ENCODE data around the gene VSIG8. TPM values are rescaled to one million over a fixed set of nuclear protein-coding genes. Genes with fewer than 3 reads are reported as not detected.

VSIG8 gene
- total RNA-seq, 1 experiment from 2014 or later = not detected

- DNase-seq = peak; percentile 73
- Mint-ChIP-seq H3K9me3 (ENCODE audit: low read depth, unreplicated experiment) (no peaks in the 10 kb centered on the region), H3K27me3 (ENCODE audit: unreplicated experiment) (no peaks in the 10 kb centered on the region), H3K36me3 (ENCODE audit: insufficient read depth, unreplicated experiment) (peaks cover 13% of the 10 kb centered on the region), H3K4me3 (ENCODE audit: low read depth, unreplicated experiment) (peak overlapping the region; percentile 69), H3K4me1 (ENCODE audit: low read depth, unreplicated experiment) (peaks cover 11% of the 10 kb centered on the region), H3K27ac (ENCODE audit: unreplicated experiment) (no peak overlapping the region)
- CTCF ChIA-PET = interaction anchor here (0.6 to 1.1 kb wide), 3 partner anchors 25 to 69 kb away, joined by 3 to 4 read pairs (median 3); no protein-coding TSS in a partner anchor
- intact Hi-C loops (cut with micrococcal nuclease; ENCODE audit: unreplicated experiment) = loop anchor here (2.0 kb wide), 1 partner anchor 37 kb away; no protein-coding TSS in a partner anchor
- BruUV-seq (replicated peaks) = no TSS peak
- no peak for TF ChIP-seq CTCF (IDR thresholded peaks at IDR 0.05; ENCODE audit: unreplicated experiment)
Measured at GRCh38 chr1:159854116-159854692, 8.3 kb downstream of the VSIG8 start.

GRCh38 chr1:159853417-159854115 lies 8.9 kb downstream of the VSIG8 start:
- CTCF ChIA-PET = interaction anchor here (0.6 to 1.1 kb wide), 3 partner anchors 26 to 70 kb away, joined by 3 to 4 read pairs (median 3); no protein-coding TSS in a partner anchor
- no peaks in the 10 kb centered on the region for H3K9me3 Mint-ChIP-seq (ENCODE audit: low read depth, unreplicated experiment)

GRCh38 chr1:159851407-159851806 lies 11.1 kb downstream of the VSIG8 start:
- peak; percentile 20 for TF ChIP-seq CTCF (IDR thresholded peaks at IDR 0.05; ENCODE audit: unreplicated experiment)
- H3K4me1 Mint-ChIP-seq (ENCODE audit: low read depth, unreplicated experiment) = peaks cover 11% of the 10 kb centered on the region

More at GRCh38 chr1:159853417-159854115, 8.9 kb downstream of the VSIG8 start:
- DNase-seq = no peak
- intact Hi-C loops (cut with micrococcal nuclease; ENCODE audit: unreplicated experiment) = loop anchor here (2.0 kb wide), 1 partner anchor 37 kb away; no protein-coding TSS in a partner anchor
- BruUV-seq (replicated peaks) = no TSS peak
- no peak for TF ChIP-seq CTCF (IDR thresholded peaks at IDR 0.05; ENCODE audit: unreplicated experiment)
- Mint-ChIP-seq H3K27me3 (ENCODE audit: unreplicated experiment) (peaks cover 2% of the 10 kb centered on the region), H3K4me3 (ENCODE audit: low read depth, unreplicated experiment) (peak overlapping the region; percentile 69), H3K36me3 (ENCODE audit: insufficient read depth, unreplicated experiment) (peaks cover 13% of the 10 kb centered on the region), H3K4me1 (ENCODE audit: low read depth, unreplicated experiment) (peaks cover 11% of the 10 kb centered on the region), H3K27ac (ENCODE audit: unreplicated experiment) (no peak overlapping the region)

GRCh38 chr1:159849626-159850366 lies 12.7 kb downstream of the VSIG8 start:
- intact Hi-C loops (cut with micrococcal nuclease; ENCODE audit: unreplicated experiment) = no loop called here
- no peak for DNase-seq

More at GRCh38 chr1:159851407-159851806, 11.1 kb downstream of the VSIG8 start:
- no peaks in the 10 kb centered on the region for H3K9me3 Mint-ChIP-seq (ENCODE audit: low read depth, unreplicated experiment)
- intact Hi-C loops (cut with micrococcal nuclease; ENCODE audit: unreplicated experiment) = no loop called here
- peaks cover 13% of the 10 kb centered on the region for H3K36me3 Mint-ChIP-seq (ENCODE audit: insufficient read depth, unreplicated experiment)
- no TSS peak for BruUV-seq (replicated peaks)
- peaks cover 21% of the 10 kb centered on the region for H3K27me3 Mint-ChIP-seq (ENCODE audit: unreplicated experiment)
- CTCF ChIA-PET = interaction anchor here (0.5 kb wide), 1 partner anchor 529 kb away, joined by 3 read pairs; no protein-coding TSS in a partner anchor
- H3K4me3 Mint-ChIP-seq (ENCODE audit: low read depth, unreplicated experiment) = no peak overlapping the region
- no peak for DNase-seq
- H3K27ac Mint-ChIP-seq (ENCODE audit: unreplicated experiment) = no peak overlapping the region

More at GRCh38 chr1:159849626-159850366, 12.7 kb downstream of the VSIG8 start:
- H3K4me1 Mint-ChIP-seq (ENCODE audit: low read depth, unreplicated experiment) = peaks cover 11% of the 10 kb centered on the region
- no peak overlapping the region for H3K27ac Mint-ChIP-seq (ENCODE audit: unreplicated experiment)
- H3K36me3 Mint-ChIP-seq (ENCODE audit: insufficient read depth, unreplicated experiment) = peaks cover 9% of the 10 kb centered on the region
- H3K27me3 Mint-ChIP-seq (ENCODE audit: unreplicated experiment) = peaks cover 37% of the 10 kb centered on the region
- BruUV-seq (replicated peaks) = no TSS peak
- CTCF ChIA-PET = no interaction called here
- TF ChIP-seq CTCF (IDR thresholded peaks at IDR 0.05; ENCODE audit: unreplicated experiment) = no peak
- no peak overlapping the region for H3K4me3 Mint-ChIP-seq (ENCODE audit: low read depth, unreplicated experiment)
- no peaks in the 10 kb centered on the region for H3K9me3 Mint-ChIP-seq (ENCODE audit: low read depth, unreplicated experiment)

All from Calu3 (cell line).